ENCODE measurements around the gene GOLGA8R. TPM values are rescaled to one million over a fixed set of nuclear protein-coding genes. Genes with fewer than 3 reads are reported as not detected.
"Not testable (repeated sequence)": the region's sequence is repeated elsewhere in the genome, so short reads cannot be mapped to it uniquely, and the experiment has no call there.

GOLGA8R gene
- polyA plus RNA-seq, 3 donors, result 0.21 to 2.9 TPM; not detected in 1

- H2AFZ ChIP-seq (ENCODE audit: insufficient read depth, low read depth, low read length, poor library complexity, severe bottlenecking); H3K79me2 ChIP-seq (ENCODE audit: insufficient read depth, low read length); intact Hi-C loops (cut with micrococcal nuclease); H3K9ac ChIP-seq (ENCODE audit: insufficient read depth, low read length, poor library complexity, severe bottlenecking); H3K4me3 Mint-ChIP-seq; H3K27me3 Mint-ChIP-seq (ENCODE audit: low read depth in 3 of 3); H3K9me3 Mint-ChIP-seq; H3K4me3 ChIP-seq (replicated peaks in 1 of 3; ENCODE audit: low read depth in 2 of 3, low read length in 3 of 3); H3K4me1 ChIP-seq (ENCODE audit: control insufficient read depth in 1 of 2, insufficient read depth in 2 of 2, low read length in 2 of 2); H3K27ac ChIP-seq (ENCODE audit: low read depth in 1 of 2, low read length in 2 of 2); H3K4me2 ChIP-seq (replicated peaks; ENCODE audit: extremely low read depth, low read length, poor library complexity, severe bottlenecking); H3K4me1 Mint-ChIP-seq; H3K36me3 ChIP-seq (replicated peaks in 1 of 2; ENCODE audit: control insufficient read depth in 1 of 2, insufficient read depth in 2 of 2, low read length in 2 of 2); H3K9me3 ChIP-seq (replicated peaks in 1 of 2; ENCODE audit: control insufficient read depth in 1 of 2, insufficient read depth in 1 of 2, low read length in 2 of 2); H3K27ac Mint-ChIP-seq; H4K20me1 ChIP-seq (ENCODE audit: insufficient read depth, low read length); H3K27me3 ChIP-seq (ENCODE audit: control insufficient read depth in 2 of 2, insufficient read depth in 2 of 2, low read length in 2 of 2); DNase-seq; H3K36me3 Mint-ChIP-seq: not testable (repeated sequence)
- WGBS (ENCODE audit: insufficient coverage), result no CpG with 5 or more reads among the region's 3 CpGs
Measured at GRCh38 chr15:30368271-30368670, 45.8 kb downstream of the GOLGA8R start.

DNA sequence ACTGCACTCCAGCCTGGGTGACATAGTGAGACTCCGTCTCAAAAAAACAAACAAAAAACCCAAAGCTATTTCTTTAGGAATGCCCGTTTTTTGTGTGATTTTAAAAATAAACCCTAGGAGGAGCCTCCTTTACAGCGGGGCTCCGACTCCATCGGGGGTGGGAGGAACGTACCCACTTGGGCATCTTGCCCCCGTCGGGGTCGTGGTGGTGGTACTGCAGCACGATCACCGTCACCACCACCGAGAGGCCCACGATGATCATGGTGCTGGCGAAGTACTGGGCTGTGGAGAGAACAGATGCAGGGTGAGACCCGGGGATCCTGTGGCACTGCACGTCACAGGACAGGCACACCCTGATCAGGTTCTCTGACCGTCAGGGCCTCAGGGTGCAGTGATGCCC is 46.8 kb downstream of the GOLGA8R start:
- H3K36me3 Mint-ChIP-seq; H3K27me3 ChIP-seq (ENCODE audit: control insufficient read depth in 2 of 2, insufficient read depth in 2 of 2, low read length in 2 of 2); H3K79me2 ChIP-seq (ENCODE audit: insufficient read depth, low read length); H3K36me3 ChIP-seq (replicated peaks in 1 of 2; ENCODE audit: control insufficient read depth in 1 of 2, insufficient read depth in 2 of 2, low read length in 2 of 2); H3K4me3 ChIP-seq (replicated peaks in 1 of 3; ENCODE audit: low read depth in 2 of 3, low read length in 3 of 3); intact Hi-C loops (cut with micrococcal nuclease); H3K27me3 Mint-ChIP-seq (ENCODE audit: low read depth in 3 of 3); H3K9me3 ChIP-seq (replicated peaks in 1 of 2; ENCODE audit: control insufficient read depth in 1 of 2, insufficient read depth in 1 of 2, low read length in 2 of 2); H4K20me1 ChIP-seq (ENCODE audit: insufficient read depth, low read length); H2AFZ ChIP-seq (ENCODE audit: insufficient read depth, low read depth, low read length, poor library complexity, severe bottlenecking); H3K9ac ChIP-seq (ENCODE audit: insufficient read depth, low read length, poor library complexity, severe bottlenecking); H3K4me1 Mint-ChIP-seq; H3K9me3 Mint-ChIP-seq; H3K4me1 ChIP-seq (ENCODE audit: control insufficient read depth in 1 of 2, insufficient read depth in 2 of 2, low read length in 2 of 2); H3K27ac Mint-ChIP-seq; H3K27ac ChIP-seq (ENCODE audit: low read depth in 1 of 2, low read length in 2 of 2); H3K4me2 ChIP-seq (replicated peaks; ENCODE audit: extremely low read depth, low read length, poor library complexity, severe bottlenecking); DNase-seq; H3K4me3 Mint-ChIP-seq: not testable (repeated sequence)
- WGBS (ENCODE audit: insufficient coverage), result 100% methylated on average over 4 of the region's 17 CpGs

- WGBS (ENCODE audit: insufficient coverage), result no CpG with 5 or more reads among the region's 5 CpGs
- intact Hi-C loops (cut with micrococcal nuclease); H2AFZ ChIP-seq (ENCODE audit: insufficient read depth, low read depth, low read length, poor library complexity, severe bottlenecking): not testable (repeated sequence)
Measured at GRCh38 chr15:30361404-30361803, 52.7 kb downstream of the GOLGA8R start.

DNA sequence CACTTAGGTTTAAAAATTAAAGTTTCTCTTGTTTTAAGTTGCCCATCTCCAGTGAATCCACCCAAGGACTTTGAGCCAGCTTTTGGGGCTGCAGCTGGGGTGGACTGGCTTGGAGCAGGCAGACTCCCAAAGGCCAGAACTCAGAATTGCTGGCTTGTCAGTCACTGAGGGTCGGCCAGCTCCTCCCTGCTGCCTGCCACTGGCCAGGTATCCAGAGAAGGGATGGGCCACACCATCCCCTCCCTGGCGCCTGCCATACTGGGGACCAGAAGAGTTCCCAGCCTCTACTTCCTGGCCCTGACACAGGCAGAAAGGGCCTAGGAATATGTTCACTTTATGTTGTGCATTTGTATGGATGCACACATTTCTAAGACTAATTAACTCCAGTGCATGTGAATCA is 53.1 kb downstream of the GOLGA8R start:
- DNase-seq; H3K9ac ChIP-seq (ENCODE audit: insufficient read depth, low read length, poor library complexity, severe bottlenecking); H3K36me3 ChIP-seq (replicated peaks in 1 of 2; ENCODE audit: control insufficient read depth in 1 of 2, insufficient read depth in 2 of 2, low read length in 2 of 2); H3K4me3 Mint-ChIP-seq; H3K4me1 Mint-ChIP-seq; H4K20me1 ChIP-seq (ENCODE audit: insufficient read depth, low read length); H2AFZ ChIP-seq (ENCODE audit: insufficient read depth, low read depth, low read length, poor library complexity, severe bottlenecking); H3K27ac ChIP-seq (ENCODE audit: low read depth in 1 of 2, low read length in 2 of 2); H3K9me3 Mint-ChIP-seq; H3K4me3 ChIP-seq (replicated peaks in 1 of 3; ENCODE audit: low read depth in 2 of 3, low read length in 3 of 3); H3K27ac Mint-ChIP-seq; H3K36me3 Mint-ChIP-seq; H3K27me3 Mint-ChIP-seq (ENCODE audit: low read depth in 3 of 3); H3K79me2 ChIP-seq (ENCODE audit: insufficient read depth, low read length); H3K27me3 ChIP-seq (ENCODE audit: control insufficient read depth in 2 of 2, insufficient read depth in 2 of 2, low read length in 2 of 2); H3K9me3 ChIP-seq (replicated peaks in 1 of 2; ENCODE audit: control insufficient read depth in 1 of 2, insufficient read depth in 1 of 2, low read length in 2 of 2); intact Hi-C loops (cut with micrococcal nuclease); H3K4me2 ChIP-seq (replicated peaks; ENCODE audit: extremely low read depth, low read length, poor library complexity, severe bottlenecking); H3K4me1 ChIP-seq (ENCODE audit: control insufficient read depth in 1 of 2, insufficient read depth in 2 of 2, low read length in 2 of 2): not testable (repeated sequence)
- no CpG with 5 or more reads among the region's 2 CpGs for WGBS (ENCODE audit: insufficient coverage)

More at GRCh38 chr15:30361404-30361803, 52.7 kb downstream of the GOLGA8R start:
- not testable (repeated sequence) for H3K9ac ChIP-seq (ENCODE audit: insufficient read depth, low read length, poor library complexity, severe bottlenecking); H3K9me3 ChIP-seq (replicated peaks in 1 of 2; ENCODE audit: control insufficient read depth in 1 of 2, insufficient read depth in 1 of 2, low read length in 2 of 2); H3K79me2 ChIP-seq (ENCODE audit: insufficient read depth, low read length); H3K9me3 Mint-ChIP-seq; H3K27me3 Mint-ChIP-seq (ENCODE audit: low read depth in 3 of 3); H3K27ac Mint-ChIP-seq; H3K4me1 Mint-ChIP-seq; H3K27ac ChIP-seq (ENCODE audit: low read depth in 1 of 2, low read length in 2 of 2); H3K4me1 ChIP-seq (ENCODE audit: control insufficient read depth in 1 of 2, insufficient read depth in 2 of 2, low read length in 2 of 2); H3K27me3 ChIP-seq (ENCODE audit: control insufficient read depth in 2 of 2, insufficient read depth in 2 of 2, low read length in 2 of 2); H3K4me3 ChIP-seq (replicated peaks in 1 of 3; ENCODE audit: low read depth in 2 of 3, low read length in 3 of 3); H3K4me3 Mint-ChIP-seq; H3K36me3 Mint-ChIP-seq; H4K20me1 ChIP-seq (ENCODE audit: insufficient read depth, low read length); DNase-seq; H3K36me3 ChIP-seq (replicated peaks in 1 of 2; ENCODE audit: control insufficient read depth in 1 of 2, insufficient read depth in 2 of 2, low read length in 2 of 2); H3K4me2 ChIP-seq (replicated peaks; ENCODE audit: extremely low read depth, low read length, poor library complexity, severe bottlenecking)
